Fibroblast of villous mesenchyme (primary cell): ENCODE results near the gene CCN6. TPM values are rescaled to one million over a fixed set of nuclear protein-coding genes. Genes with fewer than 3 reads are reported as not detected.

Experiments
- DNase-seq: peaks from one replicate; pipeline ENCODE4 v3.0.0-alpha.2; 2010; ENCODE audit warnings: low read depth
- H3K4me3 ChIP-seq: 2 replicates; pipeline ENCODE4 v1.5.1; 2011; ENCODE audit warnings: low read depth, mild to moderate bottlenecking, low read length
- total RNA-seq: library from RNA; depleted of rRNA; stranded (reverse); fragments of >200 nt; gene quantifications from 2 replicates; pipeline ENCODE4 v1.2.3, GENCODE V29; 2012
- TF ChIP-seq, protein P1 (sequence below): IDR thresholded peaks from 2 replicates; pipeline ENCODE4 v1.5.1; 2012; ENCODE audit warnings: low read depth, mild to moderate bottlenecking, low read length; ENCODE audit not compliant: insufficient read depth

Gene CCN6
- total RNA-seq, 1 donor: not detected

GRCh38 chr6:112013051-112013450 is 40.9 kb upstream of the CCN6 start:
- no peak overlapping the region for H3K4me3 ChIP-seq
- TF ChIP-seq, protein P1, sequence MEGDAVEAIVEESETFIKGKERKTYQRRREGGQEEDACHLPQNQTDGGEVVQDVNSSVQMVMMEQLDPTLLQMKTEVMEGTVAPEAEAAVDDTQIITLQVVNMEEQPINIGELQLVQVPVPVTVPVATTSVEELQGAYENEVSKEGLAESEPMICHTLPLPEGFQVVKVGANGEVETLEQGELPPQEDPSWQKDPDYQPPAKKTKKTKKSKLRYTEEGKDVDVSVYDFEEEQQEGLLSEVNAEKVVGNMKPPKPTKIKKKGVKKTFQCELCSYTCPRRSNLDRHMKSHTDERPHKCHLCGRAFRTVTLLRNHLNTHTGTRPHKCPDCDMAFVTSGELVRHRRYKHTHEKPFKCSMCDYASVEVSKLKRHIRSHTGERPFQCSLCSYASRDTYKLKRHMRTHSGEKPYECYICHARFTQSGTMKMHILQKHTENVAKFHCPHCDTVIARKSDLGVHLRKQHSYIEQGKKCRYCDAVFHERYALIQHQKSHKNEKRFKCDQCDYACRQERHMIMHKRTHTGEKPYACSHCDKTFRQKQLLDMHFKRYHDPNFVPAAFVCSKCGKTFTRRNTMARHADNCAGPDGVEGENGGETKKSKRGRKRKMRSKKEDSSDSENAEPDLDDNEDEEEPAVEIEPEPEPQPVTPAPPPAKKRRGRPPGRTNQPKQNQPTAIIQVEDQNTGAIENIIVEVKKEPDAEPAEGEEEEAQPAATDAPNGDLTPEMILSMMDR: no peak
- no peak for DNase-seq

- DNase-seq: peak; percentile 86
- H3K4me3 ChIP-seq: no peak overlapping the region
- TF ChIP-seq, protein P1: no peak
Measured at GRCh38 chr6:112014483-112014882, 39.4 kb upstream of the CCN6 start.

DNA sequence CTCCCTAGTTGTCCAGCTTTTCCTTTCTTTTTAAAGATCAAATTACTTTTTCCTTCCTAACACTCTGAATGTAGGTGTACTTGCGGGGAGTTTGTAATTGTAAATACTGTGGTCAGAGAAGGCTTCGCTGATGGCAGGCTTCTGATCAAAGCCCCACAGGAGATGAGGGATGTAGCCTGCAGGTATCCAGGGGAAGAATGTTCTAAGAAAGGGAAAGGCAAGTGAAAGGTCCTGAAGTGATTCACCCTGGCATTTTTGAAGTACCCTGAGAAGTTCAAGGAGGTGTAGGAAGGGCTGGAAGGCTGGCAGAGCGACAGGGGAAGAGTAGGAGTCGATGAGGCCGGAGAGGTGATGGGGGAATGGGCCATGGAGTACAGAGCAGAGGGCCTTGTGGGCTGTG is 38.2 kb upstream of the CCN6 start:
- TF ChIP-seq, protein P1: no peak
- no peak for DNase-seq
- no peak overlapping the region for H3K4me3 ChIP-seq

- H3K4me3 ChIP-seq: no peak overlapping the region
- peak; percentile 60 for DNase-seq
- TF ChIP-seq, protein P1: no peak
Measured at GRCh38 chr6:112016320-112016719, 37.6 kb upstream of the CCN6 start.

DNA sequence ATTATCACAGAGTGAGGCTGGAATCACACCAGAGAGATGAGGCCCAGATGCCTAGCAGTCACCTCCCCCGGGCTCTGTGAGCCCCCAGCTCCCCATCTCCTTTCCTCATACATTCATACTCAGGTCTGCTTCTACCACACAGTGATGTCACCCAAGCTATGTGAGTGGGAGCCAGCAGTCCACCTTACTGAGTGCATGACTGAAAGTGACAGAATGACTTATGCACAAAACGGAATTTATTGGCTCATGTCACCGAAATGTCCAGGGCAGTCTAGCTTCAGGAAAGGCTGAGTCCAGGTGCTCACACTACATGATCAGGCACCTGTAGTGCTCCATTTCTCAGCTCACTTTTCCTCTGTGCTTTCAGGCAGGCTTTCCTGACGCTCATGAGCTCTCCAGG is 36.7 kb upstream of the CCN6 start:
- H3K4me3 ChIP-seq: no peak overlapping the region
- TF ChIP-seq, protein P1: no peak
- DNase-seq: no peak

GRCh38 chr6:112017760-112018537 is 36.0 kb upstream of the CCN6 start:
- no peak for DNase-seq
- TF ChIP-seq, protein P1: no peak
- no peak overlapping the region for H3K4me3 ChIP-seq
